Inflammatory macrophage treated with lipopolysaccharide for 1 hour (primary cell): ENCODE measurements around the gene KCTD6.

Source experiments
- DNase-seq, 2 donors: peaks; one replicate each; pipeline ENCODE4 v3.0.0-alpha.2; 2020 to 2022

KCTD6 gene

GRCh38 chr3:58491506-58492402 lies at the start of gene KCTD6:
KCTD6 (plus strand) TSS chr3:58492096; CDS start chr3:58498756, 6,660 bp downstream.
- peak; percentile 90 to 98 for DNase-seq

- DNase-seq, result no peak
These were observed 39.7 kb upstream of the KCTD6 start for GRCh38 chr3:58452176-58452575.

GRCh38 chr3:58459160-58459559 lies 32.7 kb upstream of the KCTD6 start:
- no peak for DNase-seq

DNA sequence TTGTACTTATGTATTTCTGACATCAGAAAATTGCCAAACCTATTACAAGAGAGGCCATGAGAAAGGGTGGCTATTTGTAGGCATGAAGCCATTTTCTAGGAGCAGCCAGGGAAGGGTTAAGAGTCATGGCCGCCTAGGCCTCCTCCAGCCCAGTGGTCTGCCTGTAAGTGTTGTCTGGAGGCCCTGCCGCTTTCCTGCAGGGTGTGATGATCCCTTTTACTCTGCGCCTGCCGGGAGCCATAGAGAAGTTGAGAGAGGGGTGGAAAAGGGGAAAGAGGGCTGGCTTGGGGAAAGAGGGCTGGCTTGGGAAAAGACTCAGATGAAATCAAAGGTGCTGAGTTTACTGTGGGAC lies 29.1 kb upstream of the KCTD6 start:
- DNase-seq, result no peak

GRCh38 chr3:58463181-58463941 lies 28.5 kb upstream of the KCTD6 start:
- DNase-seq, result peak; percentile 55 to 74

DNA sequence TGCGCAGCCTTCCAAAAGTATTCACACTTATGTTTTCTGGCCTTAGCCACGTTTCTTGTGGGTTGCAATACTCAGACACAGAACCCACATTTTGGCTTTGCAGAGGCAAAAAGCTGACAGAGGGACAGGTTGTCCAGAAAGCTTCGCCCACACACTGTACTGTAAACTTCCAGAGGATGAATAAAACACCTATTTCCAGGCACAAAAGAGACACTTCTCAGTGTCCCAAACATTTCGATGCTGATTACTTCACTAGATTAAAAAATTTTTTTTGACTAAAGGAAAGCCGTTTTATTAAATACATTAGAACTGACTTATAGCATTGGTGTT lies 28.0 kb upstream of the KCTD6 start:
- no peak for DNase-seq

GRCh38 chr3:58464866-58465265 lies 27.0 kb upstream of the KCTD6 start:
- no peak for DNase-seq

GRCh38 chr3:58466899-58467563 lies 24.9 kb upstream of the KCTD6 start:
- DNase-seq, result no peak

GRCh38 chr3:58469096-58469495 lies 22.8 kb upstream of the KCTD6 start:
- DNase-seq, result no peak

- DNase-seq, result no peak
These were observed 21.4 kb upstream of the KCTD6 start for GRCh38 chr3:58470363-58471024.

GRCh38 chr3:58471025-58471887 lies 20.6 kb upstream of the KCTD6 start:
- peak; percentile 75 to 80 for DNase-seq

GRCh38 chr3:58473275-58473674 lies 18.6 kb upstream of the KCTD6 start:
- no peak for DNase-seq

DNA sequence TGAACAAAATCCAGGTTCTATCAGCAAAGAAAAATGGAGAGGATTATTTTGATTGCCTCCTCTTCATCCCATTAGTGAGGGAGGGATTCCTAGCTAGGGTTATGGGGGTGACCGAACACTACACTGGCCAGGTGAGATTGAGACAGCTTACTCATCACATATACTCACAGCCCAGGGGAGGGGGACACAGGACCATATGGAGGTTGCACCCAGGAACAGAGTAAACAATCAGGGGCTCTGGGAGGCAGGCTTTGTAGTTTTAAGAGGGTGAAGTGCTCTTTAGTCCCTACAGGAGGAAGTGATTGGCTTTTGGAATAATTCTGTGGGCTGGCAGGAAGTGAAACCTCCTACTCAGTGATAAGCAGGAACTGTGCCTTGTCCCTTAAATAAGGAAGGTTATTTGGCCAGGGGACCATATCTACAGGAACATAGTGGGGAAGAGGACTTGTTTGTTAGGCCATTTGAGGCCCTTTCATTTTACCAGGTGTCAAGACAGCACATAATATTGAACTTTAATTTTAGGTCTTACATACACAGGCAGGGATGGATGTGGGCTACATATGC lies 17.5 kb upstream of the KCTD6 start:
- peak; percentile 78 to 87 for DNase-seq

DNA sequence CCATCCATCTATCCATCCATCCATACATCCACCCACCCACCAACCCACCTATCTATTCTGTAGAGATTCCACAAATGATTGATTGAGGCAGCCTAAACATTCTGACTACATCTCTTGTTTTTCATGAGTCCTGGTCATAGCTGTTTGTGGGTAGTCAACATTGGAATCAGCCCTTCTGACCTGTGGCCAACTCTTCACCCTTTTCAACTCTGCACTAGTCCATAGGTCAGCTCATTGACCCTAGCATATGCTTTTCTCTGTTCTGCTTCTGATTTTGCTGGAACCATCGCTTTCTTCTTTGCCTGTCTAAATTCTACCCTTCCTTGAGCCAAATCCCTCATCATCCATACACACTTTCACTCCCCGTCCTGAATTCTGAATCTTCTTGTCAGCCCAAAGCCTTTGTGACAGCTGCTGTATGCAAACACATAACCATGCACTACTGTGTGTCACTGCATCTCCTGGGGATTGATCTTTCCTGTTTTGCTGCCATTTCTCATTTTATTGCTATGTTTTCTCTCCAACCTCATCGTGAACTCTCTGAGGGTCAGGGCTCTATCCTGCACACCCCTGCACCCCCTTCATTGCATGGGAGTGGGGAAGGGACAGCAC lies 16.8 kb upstream of the KCTD6 start:
- DNase-seq, result no peak

GRCh38 chr3:58478781-58479180 lies 13.1 kb upstream of the KCTD6 start:
- no peak for DNase-seq

DNA sequence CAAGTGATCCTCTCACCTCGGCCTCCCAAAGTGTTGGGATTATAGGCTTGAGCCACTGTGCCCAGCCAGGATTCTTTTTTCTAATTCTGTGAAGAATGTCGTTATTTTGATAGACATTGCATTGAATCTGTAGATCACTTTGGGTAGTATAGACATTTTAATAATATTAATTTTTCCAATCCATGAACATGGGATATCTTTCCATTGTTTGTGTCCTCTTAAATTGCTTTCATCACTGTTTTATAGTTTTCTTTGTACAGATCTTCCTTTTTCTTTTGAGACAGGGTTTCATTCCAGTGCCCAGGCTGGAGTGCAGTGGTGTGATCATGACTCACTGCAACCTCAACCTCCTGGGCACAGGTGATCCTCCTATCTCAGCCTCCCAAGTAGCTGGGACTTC lies 11.6 kb upstream of the KCTD6 start:
- no peak for DNase-seq

GRCh38 chr3:58482917-58483636 lies 8.8 kb upstream of the KCTD6 start:
- no peak for DNase-seq

DNA sequence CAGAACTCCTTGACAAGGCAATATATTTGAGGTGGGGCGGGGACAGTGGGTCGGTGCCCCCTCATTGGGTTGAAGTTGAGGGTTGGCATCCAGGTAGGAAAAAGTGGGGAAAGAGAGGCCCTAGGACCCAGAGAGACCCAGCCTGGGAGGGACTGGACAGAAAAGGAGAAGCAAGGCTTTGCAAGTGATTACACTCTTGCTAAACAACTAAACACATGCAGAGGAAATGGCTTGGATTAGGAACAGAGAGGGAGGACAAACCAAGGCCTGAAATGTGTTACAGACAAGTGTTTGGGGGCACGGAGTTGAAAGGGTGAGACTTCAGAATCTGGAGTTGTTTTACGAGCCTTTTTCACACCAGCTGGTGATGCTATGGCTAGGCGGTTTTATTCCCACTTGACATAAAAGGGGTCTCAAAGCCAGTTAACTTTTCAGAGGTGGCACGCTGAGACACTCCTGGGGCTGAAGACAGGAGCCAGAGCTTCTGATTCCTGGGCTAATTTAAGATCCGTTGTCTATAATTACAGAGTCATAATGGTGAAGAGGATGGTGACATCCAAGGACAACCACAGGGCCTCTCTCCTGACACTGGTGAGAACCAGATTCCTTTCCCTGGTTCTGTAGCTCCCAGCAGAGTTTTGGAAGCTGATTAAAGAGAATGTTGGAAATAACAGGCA lies 7.7 kb upstream of the KCTD6 start:
- peak in 1 of 2 donors; percentile 61 for DNase-seq

GRCh38 chr3:58484722-58485069 lies 7.2 kb upstream of the KCTD6 start:
- no peak for DNase-seq

GRCh38 chr3:58485801-58486435 lies 6.0 kb upstream of the KCTD6 start:
- DNase-seq, result peak in 1 of 2 donors; percentile 56
